Smooth muscle cell (in vitro differentiated cells): Measurements from ENCODE around the gene UBE2A. TPM values are rescaled to one million over a fixed set of nuclear protein-coding genes. Genes with fewer than 3 reads are reported as not detected.

Experiments used
- DNase-seq: peaks from one replicate; lab custom pipeline; 2025; ENCODE audit not compliant: unreplicated experiment; lab: John Stamatoyannopoulos, UW
- H2AFZ ChIP-seq: fragments of 200-600 bp; sonication (generic); 2 replicates; pipeline ENCODE4 v1.6.0; 2016; ENCODE audit warnings: antibody characterized with exemption, low read depth, mild to moderate bottlenecking
- H3F3A ChIP-seq: fragments of 200-600 bp; sonication (generic); 2 replicates; pipeline ENCODE4 v1.6.0; 2017; ENCODE audit warnings: antibody characterized with exemption, low read depth
- H3K27ac ChIP-seq: fragments of 200-600 bp; sonication (generic); 2 replicates; pipeline ENCODE4 v1.5.1; 2016; ENCODE audit warnings: low read depth, mild to moderate bottlenecking
- H3K27me3 ChIP-seq: fragments of 200-600 bp; sonication (generic); 2 replicates; pipeline ENCODE4 v1.6.1; 2016; ENCODE audit warnings: low read depth, mild to moderate bottlenecking
- H3K36me3 ChIP-seq: fragments of 200-600 bp; sonication (generic); 2 replicates; pipeline ENCODE4 v1.5.1; 2016; ENCODE audit warnings: low read depth
- H3K4me1 ChIP-seq: fragments of 200-600 bp; sonication (generic); 2 replicates; pipeline ENCODE4 v1.5.1; 2016; ENCODE audit warnings: low read depth
- H3K4me2 ChIP-seq: fragments of 200-600 bp; sonication (generic); 2 replicates; pipeline ENCODE4 v1.6.0; 2016; ENCODE audit warnings: mild to moderate bottlenecking
- H3K4me3 ChIP-seq: fragments of 200-600 bp; sonication (generic); 2 replicates; pipeline ENCODE4 v1.5.1; 2016; ENCODE audit warnings: mild to moderate bottlenecking
- H3K79me2 ChIP-seq: fragments of 200-600 bp; sonication (generic); 2 replicates; pipeline ENCODE4 v1.6.0; 2016; ENCODE audit warnings: low read depth, mild to moderate bottlenecking
- H3K9ac ChIP-seq: fragments of 200-600 bp; sonication (generic); 2 replicates; pipeline ENCODE4 v1.6.0; 2016; ENCODE audit warnings: low read depth
- H3K9me3 ChIP-seq: fragments of 200-600 bp; sonication (generic); replicated peaks from 2 replicates; pipeline ENCODE4 v1.5.1; 2016; ENCODE audit warnings: low read depth
- H4K20me1 ChIP-seq: fragments of 200-600 bp; sonication (generic); 2 replicates; pipeline ENCODE4 v1.6.0; 2016; ENCODE audit warnings: low read depth
- WGBS: methylation state at CpG from one replicate; pipeline ENCODE4 v1.1.7; 2016; ENCODE audit warnings: low lambda C conversion rate; 5-methylcytosine and 5-hydroxymethylcytosine counted together
- polyA plus RNA-seq: library from polyadenylated mRNA; unstranded; fragments of >200 nt; fragmentation: Nextera tagmentation; extraction: Ambion mirVana; gene quantifications from 2 replicates; pipeline ENCODE4 v1.2.1, GENCODE V29; 2016
- total RNA-seq: library from RNA; depleted of rRNA; stranded (reverse); fragments of >200 nt; gene quantifications from 2 replicates; pipeline ENCODE4 v1.2.3, GENCODE V29; 2014
- TF ChIP-seq, protein P1 (sequence below): fragments of 200-600 bp; sonication (generic); IDR thresholded peaks from 2 replicates; pipeline ENCODE4 v1.5.1; 2017; ENCODE audit warnings: borderline replicate concordance, mild to moderate bottlenecking, antibody characterized with exemption; ENCODE audit not compliant: insufficient read depth, poor library complexity, severe bottlenecking

Gene UBE2A
- total and polyA plus RNA-seq, 2 experiments from 2014 or later, result 76.0 to 86.4 TPM

DNA sequence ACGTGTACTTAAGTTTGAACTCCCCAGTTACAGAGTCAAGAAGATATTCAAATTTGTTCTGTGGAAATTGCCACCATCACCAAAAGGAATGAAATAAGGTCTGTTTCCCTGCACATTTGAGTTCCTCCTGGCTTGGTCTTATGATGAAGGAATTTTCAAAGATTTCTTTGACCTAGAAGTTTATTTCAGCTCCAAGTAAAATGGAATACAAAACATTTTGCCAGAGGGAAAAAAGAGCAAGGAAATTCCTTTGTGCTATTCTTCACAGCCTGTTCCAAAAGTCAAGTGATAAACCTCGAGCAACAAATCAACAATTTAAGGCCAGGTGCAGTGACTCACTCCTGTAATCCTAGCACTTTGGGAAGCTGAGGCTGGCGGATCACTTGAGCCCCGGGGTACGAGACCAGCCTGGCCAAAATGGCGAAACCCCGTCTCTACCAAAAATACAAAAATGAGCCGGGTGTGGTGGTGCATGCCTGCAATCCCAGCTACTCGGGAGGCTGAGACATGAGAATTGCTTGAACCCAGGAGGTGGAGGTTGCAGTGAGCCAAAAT is 28.4 kb downstream of the UBE2A start:
- no peak overlapping the region for H2AFZ ChIP-seq
- H4K20me1 ChIP-seq, result peaks cover 14% of the 10 kb centered on the region
- H3K9me3 ChIP-seq, result no peaks in the 10 kb centered on the region
- peaks cover 31% of the 10 kb centered on the region for H3K79me2 ChIP-seq
- no peak for DNase-seq
- no peaks in the 10 kb centered on the region for H3K27me3 ChIP-seq
- no peak overlapping the region for H3K4me2 ChIP-seq
- H3K9ac ChIP-seq, result no peak overlapping the region
- H3F3A ChIP-seq, result no peaks in the 10 kb centered on the region
- H3K27ac ChIP-seq, result no peak overlapping the region
- H3K36me3 ChIP-seq, result no peaks in the 10 kb centered on the region
- no peak overlapping the region for H3K4me3 ChIP-seq
- TF ChIP-seq, protein P1, sequence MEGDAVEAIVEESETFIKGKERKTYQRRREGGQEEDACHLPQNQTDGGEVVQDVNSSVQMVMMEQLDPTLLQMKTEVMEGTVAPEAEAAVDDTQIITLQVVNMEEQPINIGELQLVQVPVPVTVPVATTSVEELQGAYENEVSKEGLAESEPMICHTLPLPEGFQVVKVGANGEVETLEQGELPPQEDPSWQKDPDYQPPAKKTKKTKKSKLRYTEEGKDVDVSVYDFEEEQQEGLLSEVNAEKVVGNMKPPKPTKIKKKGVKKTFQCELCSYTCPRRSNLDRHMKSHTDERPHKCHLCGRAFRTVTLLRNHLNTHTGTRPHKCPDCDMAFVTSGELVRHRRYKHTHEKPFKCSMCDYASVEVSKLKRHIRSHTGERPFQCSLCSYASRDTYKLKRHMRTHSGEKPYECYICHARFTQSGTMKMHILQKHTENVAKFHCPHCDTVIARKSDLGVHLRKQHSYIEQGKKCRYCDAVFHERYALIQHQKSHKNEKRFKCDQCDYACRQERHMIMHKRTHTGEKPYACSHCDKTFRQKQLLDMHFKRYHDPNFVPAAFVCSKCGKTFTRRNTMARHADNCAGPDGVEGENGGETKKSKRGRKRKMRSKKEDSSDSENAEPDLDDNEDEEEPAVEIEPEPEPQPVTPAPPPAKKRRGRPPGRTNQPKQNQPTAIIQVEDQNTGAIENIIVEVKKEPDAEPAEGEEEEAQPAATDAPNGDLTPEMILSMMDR, result no peak
- no peaks in the 10 kb centered on the region for H3K4me1 ChIP-seq
- WGBS, result 70% methylated on average over 9 of the region's 9 CpGs

DNA sequence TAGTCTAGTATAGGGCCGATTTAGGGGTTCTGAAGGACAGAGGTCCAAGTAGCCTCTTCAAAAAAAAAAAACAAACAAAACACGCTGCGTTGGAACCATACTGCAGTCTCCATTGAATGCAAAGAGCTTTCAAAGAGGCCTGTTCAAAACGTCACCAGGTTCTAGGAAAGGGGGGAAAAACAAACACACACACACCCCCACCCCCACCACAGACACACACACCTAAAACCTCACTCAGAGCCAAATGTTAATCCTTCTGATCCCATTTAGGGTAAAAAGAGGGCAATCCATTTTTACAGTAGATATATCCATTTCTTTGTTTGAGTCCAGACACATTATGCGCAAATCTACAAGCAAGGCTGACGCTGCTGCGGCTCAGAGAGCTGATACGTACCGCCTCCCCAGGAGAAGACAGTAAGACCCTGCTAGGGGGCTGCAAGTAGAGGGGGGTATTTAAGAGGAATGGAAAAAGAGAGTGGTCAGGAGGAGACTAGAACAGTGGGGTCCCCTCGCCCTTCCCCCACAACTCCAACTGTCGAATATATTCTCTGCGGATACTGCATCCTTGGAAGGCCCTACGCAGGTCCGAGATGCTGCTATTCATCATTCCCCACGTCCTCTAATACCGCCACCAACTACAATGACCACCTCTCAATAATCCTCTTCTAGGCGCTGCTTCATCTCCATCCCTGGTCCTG is 30.6 kb downstream of the UBE2A start:
- H3K27me3 ChIP-seq, result no peaks in the 10 kb centered on the region
- H3K79me2 ChIP-seq, result peaks cover 27% of the 10 kb centered on the region
- H2AFZ ChIP-seq, result no peak overlapping the region
- H3K27ac ChIP-seq, result no peak overlapping the region
- H3K36me3 ChIP-seq, result no peaks in the 10 kb centered on the region
- TF ChIP-seq, protein P1, result no peak
- H3K9me3 ChIP-seq, result no peaks in the 10 kb centered on the region
- H3K4me3 ChIP-seq, result peak overlapping the region; percentile 62
- WGBS, result 52% methylated on average over 17 of the region's 17 CpGs
- no peak for DNase-seq
- H3F3A ChIP-seq, result no peaks in the 10 kb centered on the region
- H3K4me2 ChIP-seq, result peak overlapping the region; percentile 90
- H3K4me1 ChIP-seq, result no peaks in the 10 kb centered on the region
- peak overlapping the region; percentile 74 for H3K9ac ChIP-seq
- H4K20me1 ChIP-seq, result peaks cover 14% of the 10 kb centered on the region

DNA sequence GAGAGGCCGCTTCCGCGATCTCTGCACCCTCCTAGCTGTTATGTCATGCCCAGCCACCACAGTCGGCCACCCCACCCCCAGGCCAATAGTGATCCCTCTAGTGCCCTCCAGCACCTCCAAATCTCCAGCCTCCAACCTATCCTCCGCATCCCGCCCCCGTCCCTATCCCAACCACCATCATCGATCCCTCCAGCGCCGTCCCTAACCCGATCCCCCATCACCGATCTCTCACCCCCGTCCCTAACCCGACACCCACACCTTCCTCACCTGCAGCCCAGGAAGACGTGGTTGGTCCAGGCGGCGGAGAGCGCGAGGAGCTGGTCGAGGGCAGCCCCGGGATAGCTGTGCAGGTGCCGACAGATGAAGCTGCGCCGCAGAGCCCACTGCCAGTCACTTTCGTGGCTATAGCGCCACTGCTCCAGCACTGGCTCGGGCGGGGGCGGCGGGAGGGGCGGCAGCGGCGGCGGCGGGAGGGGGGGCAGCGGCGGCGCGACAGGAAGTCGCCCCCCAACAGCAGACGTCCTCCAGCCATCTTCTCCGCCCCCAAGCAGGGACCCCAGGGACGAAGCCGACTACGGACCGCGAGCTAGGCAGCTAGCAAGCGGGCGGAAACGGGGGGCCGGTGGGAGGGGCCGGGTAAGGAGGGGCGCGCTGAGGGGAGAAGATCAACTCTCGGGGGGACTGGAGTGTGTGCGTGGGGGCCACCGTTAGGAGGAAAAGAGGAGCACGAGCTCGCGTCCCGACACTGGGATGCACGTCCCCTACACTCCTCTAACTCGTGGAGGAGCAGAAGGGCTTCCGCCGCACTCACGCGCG is 31.3 kb downstream of the UBE2A start:
- Histone ChIP-seq H3K27me3 (no peaks in the 10 kb centered on the region), H3K79me2 (peaks cover 22% of the 10 kb centered on the region), H3K4me3 (peak overlapping the region; percentile 62), H2AFZ (peak overlapping the region; percentile 84), H4K20me1 (peaks cover 14% of the 10 kb centered on the region), H3K4me2 (peak overlapping the region; percentile 90), H3K9ac (peak overlapping the region; percentile 74), H3K9me3 (no peaks in the 10 kb centered on the region), H3K27ac (peak overlapping the region; percentile 80), H3K36me3 (no peaks in the 10 kb centered on the region), H3K4me1 (no peaks in the 10 kb centered on the region), H3F3A (no peaks in the 10 kb centered on the region)
- TF ChIP-seq, protein P1, result no peak
- DNase-seq, result peak; percentile 38
- WGBS, result 54% methylated on average over 50 of the region's 68 CpGs
